IPS-18c (cell line): ENCODE measurements around the gene CYP19A1.

Source experiments
- H3K4me3 ChIP-seq: 2 replicates; pipeline ENCODE4 v1.7.0; 2013; ENCODE audit warnings: low read depth, mild to moderate bottlenecking, low read length, moderate library complexity; ENCODE audit not compliant: insufficient read depth
- H3K9me3 ChIP-seq: one replicate; pipeline ENCODE4 v1.6.1; 2013; ENCODE audit warnings: mild to moderate bottlenecking, low read length, moderate library complexity; ENCODE audit not compliant: control insufficient read depth, insufficient read depth

CYP19A1 gene

GRCh38 chr15:51224428-51224827 lies 114.0 kb downstream of the CYP19A1 start:
- Histone ChIP-seq H3K9me3 (no peaks in the 10 kb centered on the region), H3K4me3 (no peak overlapping the region)

DNA sequence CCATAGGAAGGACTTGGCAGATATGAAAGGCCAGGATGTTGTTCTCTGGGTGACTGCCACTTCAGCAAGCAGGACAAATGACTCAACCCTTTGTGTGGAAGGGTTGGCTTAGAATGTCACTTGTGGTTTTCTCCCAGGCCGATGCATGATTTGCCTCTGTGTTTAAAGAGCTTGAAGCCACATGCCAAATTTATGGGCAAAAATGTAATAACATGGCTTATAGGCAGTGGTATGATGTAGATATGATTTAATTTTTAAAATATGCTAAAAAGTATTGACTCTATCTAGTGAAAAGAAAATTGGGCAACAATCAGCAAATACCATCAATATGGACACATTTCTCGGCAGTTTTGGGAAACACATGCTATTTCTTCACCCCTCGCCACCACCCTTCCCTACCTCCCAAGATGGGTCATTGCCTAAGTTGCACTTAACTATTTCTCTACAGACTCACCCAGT lies 114.6 kb downstream of the CYP19A1 start:
- no peaks in the 10 kb centered on the region for H3K9me3 ChIP-seq

GRCh38 chr15:51218299-51218938 lies 120.0 kb downstream of the CYP19A1 start:
- Histone ChIP-seq H3K9me3 (no peaks in the 10 kb centered on the region), H3K4me3 (no peak overlapping the region)

More for the DNA sequence above, 114.6 kb downstream of the CYP19A1 start:
- no peak overlapping the region for H3K4me3 ChIP-seq

DNA sequence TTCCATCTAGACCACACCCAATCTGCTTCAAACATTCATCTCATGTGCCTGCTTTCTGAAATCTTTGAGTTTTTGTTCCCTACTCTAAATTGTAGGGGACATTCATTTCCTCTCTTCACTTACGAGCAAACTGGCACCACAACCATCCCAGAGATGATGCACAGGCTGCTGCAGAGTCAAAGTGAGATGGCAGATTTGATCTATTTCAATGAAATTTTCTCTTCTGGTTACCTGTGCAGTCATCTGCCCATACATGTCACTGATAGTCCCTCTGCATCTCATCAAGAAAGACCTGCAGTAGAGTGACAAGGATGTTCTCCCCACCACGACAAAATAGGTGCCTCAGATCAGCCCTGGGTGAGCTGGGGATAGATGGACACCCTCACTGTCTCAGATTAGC lies 125.5 kb downstream of the CYP19A1 start:
- Histone ChIP-seq H3K9me3 (no peaks in the 10 kb centered on the region), H3K4me3 (no peak overlapping the region)

DNA sequence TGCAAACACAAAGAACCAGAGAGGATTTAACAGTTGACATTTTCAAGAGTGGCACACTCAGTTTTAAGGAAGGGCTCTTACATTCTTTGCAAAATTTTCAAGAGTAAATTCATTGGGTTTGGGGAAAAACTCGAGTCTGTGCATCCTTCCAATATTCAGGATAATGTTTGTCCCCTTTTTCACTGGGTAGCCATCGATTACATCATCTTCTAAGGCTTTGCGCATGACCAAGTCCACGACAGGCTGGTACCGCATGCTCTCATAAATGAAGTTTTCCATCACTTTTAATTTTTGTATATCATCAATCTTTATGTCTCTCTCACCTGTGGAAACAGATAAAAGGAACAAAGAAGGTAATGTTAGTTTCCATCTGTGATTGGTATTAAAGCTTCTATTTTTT lies 126.2 kb downstream of the CYP19A1 start:
- Histone ChIP-seq H3K4me3 (no peak overlapping the region), H3K9me3 (no peaks in the 10 kb centered on the region)

- no peak overlapping the region for H3K4me3 ChIP-seq
- no peaks in the 10 kb centered on the region for H3K9me3 ChIP-seq
These were observed 133.1 kb downstream of the CYP19A1 start for GRCh38 chr15:51205050-51205975.

- H3K9me3 ChIP-seq: no peaks in the 10 kb centered on the region
- no peak overlapping the region for H3K4me3 ChIP-seq
These were observed 134.6 kb downstream of the CYP19A1 start for GRCh38 chr15:51203797-51204196.

GRCh38 chr15:51202783-51203182 lies 135.6 kb downstream of the CYP19A1 start:
- Histone ChIP-seq H3K9me3 (no peaks in the 10 kb centered on the region), H3K4me3 (no peak overlapping the region)

GRCh38 chr15:51201581-51201980 lies 136.8 kb downstream of the CYP19A1 start:
- H3K4me3 ChIP-seq: no peak overlapping the region
- no peaks in the 10 kb centered on the region for H3K9me3 ChIP-seq

- Histone ChIP-seq H3K4me3 (no peak overlapping the region), H3K9me3 (no peaks in the 10 kb centered on the region)
These were observed 137.6 kb downstream of the CYP19A1 start for GRCh38 chr15:51200792-51201191.

DNA sequence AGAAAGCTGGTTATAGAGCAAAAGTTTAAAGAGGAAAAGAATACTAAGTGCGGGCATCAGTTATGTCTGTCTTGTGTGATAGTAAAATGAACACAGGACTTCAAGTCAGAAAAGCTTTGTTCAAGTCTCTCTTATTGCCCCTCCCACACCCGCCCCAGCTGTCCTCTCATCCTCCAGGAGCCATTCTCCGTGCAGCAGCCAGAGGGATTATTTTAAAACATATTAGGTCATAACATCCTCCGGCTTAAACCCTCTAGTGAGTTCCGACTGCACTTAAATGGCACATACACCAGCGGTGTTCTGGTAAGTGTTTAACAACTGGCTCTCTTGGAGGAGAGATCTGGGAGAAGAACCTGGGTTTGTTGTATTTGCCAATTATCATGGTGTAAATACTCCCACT lies 138.9 kb downstream of the CYP19A1 start:
- Histone ChIP-seq H3K4me3 (no peak overlapping the region), H3K9me3 (no peaks in the 10 kb centered on the region)

- no peak overlapping the region for H3K4me3 ChIP-seq
- no peaks in the 10 kb centered on the region for H3K9me3 ChIP-seq
These were observed 139.6 kb downstream of the CYP19A1 start for GRCh38 chr15:51198701-51199232.

DNA sequence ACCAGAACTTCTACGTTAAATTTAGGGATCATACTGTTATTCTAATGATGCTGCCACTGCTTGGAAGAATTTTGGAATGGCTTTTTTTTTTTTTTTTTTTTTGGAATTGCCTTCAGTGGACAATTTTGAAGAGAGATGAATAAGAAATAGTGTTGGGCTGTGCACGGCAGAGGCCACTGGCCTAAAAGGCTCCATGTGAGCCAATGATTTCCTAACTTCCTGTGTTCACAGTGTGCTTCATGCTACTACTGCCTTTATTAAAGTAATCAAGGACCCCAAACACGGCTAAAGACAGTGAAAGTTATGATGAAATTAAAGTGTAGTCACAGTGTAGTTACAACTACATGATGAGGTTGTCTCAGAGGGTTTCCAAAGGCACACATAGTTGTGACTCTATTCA lies 142.9 kb downstream of the CYP19A1 start:
- no peaks in the 10 kb centered on the region for H3K9me3 ChIP-seq
- no peak overlapping the region for H3K4me3 ChIP-seq

DNA sequence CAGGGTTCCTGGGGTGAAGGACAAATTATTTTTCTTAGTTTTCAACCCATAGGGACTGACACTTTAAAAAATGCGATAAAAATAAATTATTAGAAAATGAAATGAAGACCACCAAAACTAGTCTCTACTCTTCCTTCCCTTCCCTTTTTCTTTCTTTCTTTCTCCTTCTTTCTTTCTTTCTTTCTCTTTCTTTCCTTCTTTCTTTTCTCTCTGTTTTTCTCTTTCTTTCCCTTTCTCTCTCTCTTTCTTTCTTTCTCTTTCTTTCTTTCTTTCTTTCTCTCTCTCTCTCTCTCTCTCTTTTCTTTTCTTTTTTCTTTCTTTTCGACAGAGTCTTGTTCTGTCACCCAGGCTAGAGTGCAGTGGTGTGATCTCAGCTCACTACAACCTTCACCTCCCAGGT lies 144.4 kb downstream of the CYP19A1 start:
- no peaks in the 10 kb centered on the region for H3K9me3 ChIP-seq
- no peak overlapping the region for H3K4me3 ChIP-seq

DNA sequence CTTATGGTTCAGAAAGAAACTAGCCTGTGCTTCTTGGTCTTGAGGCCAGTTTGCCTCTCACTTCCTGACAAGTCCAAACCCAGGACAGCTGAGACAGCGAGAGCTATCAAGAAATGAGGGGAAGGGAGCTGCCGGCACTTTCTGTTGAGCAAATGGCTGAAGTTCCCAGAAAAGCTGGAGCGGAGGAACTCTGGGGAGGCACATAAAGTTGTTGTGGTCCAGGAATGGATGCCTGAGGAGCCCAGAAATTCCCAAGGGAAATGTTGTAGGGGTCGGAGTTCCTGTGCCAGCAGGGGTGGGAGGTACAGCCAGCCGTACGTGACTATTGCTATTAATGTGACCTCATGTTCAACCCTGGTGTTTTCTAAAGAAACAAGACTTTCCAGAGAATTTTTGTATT lies 144.9 kb downstream of the CYP19A1 start:
- no peak overlapping the region for H3K4me3 ChIP-seq
- no peaks in the 10 kb centered on the region for H3K9me3 ChIP-seq

DNA sequence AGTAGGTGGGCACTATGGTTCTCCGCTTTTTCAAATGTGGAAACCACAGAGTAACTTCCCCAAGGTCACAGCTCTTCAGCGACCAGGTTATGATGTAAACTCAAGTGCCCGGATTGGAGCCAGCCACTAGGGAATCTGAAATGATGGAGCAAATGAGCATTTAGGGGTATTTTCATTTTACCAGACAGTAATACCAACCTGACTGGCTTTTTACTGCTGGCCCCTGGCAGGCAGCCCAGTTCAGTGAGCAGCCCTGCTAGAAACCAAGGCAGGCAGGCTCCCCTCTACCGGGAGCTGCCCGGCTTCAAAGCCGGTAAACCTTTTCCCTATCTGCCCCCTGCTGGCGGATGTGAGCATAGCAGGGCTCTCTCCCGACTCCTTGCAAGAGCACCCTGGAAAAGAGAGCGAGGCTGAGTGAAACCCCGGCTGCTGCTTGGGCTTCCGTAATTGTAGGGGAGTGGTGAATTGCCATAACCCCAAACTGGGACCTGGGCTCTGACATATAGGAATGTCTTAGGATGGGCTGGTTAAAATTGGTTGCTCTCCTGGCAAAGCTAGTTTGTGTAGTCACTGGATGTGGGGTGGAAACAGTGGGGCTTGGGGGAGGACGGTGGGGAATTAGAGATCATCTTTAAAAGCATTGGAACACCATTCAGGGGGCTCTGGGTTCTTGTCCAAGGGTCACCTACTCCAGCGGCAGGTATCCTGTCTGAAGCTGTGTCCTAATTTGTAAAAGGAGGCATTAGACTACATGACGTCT lies 145.7 kb downstream of the CYP19A1 start:
- Histone ChIP-seq H3K9me3 (no peaks in the 10 kb centered on the region), H3K4me3 (no peak overlapping the region)

DNA sequence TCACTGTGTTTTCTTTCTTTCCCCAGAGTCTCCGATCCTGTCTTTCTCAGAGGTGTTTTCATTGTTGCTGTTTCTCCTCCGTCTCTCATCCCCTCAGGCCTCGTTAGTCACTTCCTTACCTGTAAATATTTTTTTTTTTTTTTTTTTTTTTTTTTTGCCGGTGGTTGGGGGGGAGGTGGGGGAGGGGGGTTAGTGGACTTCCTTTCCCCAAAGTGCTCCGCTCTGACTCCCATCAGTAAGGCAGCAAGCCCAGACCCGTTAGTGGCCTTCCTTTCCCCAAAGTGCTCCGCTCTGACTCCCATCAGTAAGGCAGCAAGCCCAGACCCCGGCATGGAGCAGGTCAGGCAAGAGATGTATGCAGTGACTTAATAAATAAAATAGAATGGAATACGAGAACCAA lies 146.6 kb downstream of the CYP19A1 start:
- Histone ChIP-seq H3K4me3 (no peak overlapping the region), H3K9me3 (no peaks in the 10 kb centered on the region)
